A549 (cell line): ENCODE measurements around the gene DPP7.

Experiments used
- CHD2 ChIP-seq: fragments of 150-350 bp; IDR thresholded peaks from 2 replicates; pipeline ENCODE4 v1.6.1; 2014; ENCODE audit warnings: low read length; ENCODE audit not compliant: partially characterized antibody
- CHD4 ChIP-seq: fragments of 200-600 bp; sonication (generic); IDR thresholded peaks from 2 replicates; pipeline ENCODE4 v1.6.1; 2016; ENCODE audit warnings: antibody characterized with exemption, mild to moderate bottlenecking, borderline replicate concordance
- JUN ChIP-seq, 2 experiments: fragments of >200 bp; sonication (Bioruptor Twin); formaldehyde crosslinking; IDR thresholded peaks; 2 replicates in 1 of 2; 3 replicates in 1 of 2; pipeline ENCODE4 v1.6.1; 2016 to 2017
- JUNB ChIP-seq: fragments of >200 bp; sonication (Bioruptor Twin); formaldehyde crosslinking; IDR thresholded peaks from 2 replicates; pipeline ENCODE4 v1.6.1; 2016
- MYC ChIP-seq: IDR thresholded peaks from 2 replicates; pipeline ENCODE4 v1.6.1; 2012; ENCODE audit warnings: mild to moderate bottlenecking, inconsistent platforms, low read length, improper control_type of control experiment, borderline replicate concordance
- PBX3 ChIP-seq: IDR thresholded peaks from 2 replicates; pipeline ENCODE4 v1.6.1; 2012
- PHF8 ChIP-seq: fragments of 200-600 bp; sonication (generic); IDR thresholded peaks from 2 replicates; pipeline ENCODE4 v1.6.1; 2016; ENCODE audit warnings: low read depth, mild to moderate bottlenecking, antibody characterized with exemption, moderate library complexity, borderline replicate concordance
- POLR2A ChIP-seq: IDR thresholded peaks from 2 replicates; pipeline ENCODE4 v1.6.1; 2012; ENCODE audit warnings: mild to moderate bottlenecking, low read length
- TF ChIP-seq, protein P1 (sequence below): fragments of >200 bp; sonication (Bioruptor Twin); formaldehyde crosslinking; IDR thresholded peaks from 3 replicates; pipeline ENCODE4 v1.5.1; 2016

- TF ChIP-seq MYC: no peak
- no peak for TF ChIP-seq JUN (IDR thresholded peaks at IDR 0.05)
- TF ChIP-seq, protein P1, sequence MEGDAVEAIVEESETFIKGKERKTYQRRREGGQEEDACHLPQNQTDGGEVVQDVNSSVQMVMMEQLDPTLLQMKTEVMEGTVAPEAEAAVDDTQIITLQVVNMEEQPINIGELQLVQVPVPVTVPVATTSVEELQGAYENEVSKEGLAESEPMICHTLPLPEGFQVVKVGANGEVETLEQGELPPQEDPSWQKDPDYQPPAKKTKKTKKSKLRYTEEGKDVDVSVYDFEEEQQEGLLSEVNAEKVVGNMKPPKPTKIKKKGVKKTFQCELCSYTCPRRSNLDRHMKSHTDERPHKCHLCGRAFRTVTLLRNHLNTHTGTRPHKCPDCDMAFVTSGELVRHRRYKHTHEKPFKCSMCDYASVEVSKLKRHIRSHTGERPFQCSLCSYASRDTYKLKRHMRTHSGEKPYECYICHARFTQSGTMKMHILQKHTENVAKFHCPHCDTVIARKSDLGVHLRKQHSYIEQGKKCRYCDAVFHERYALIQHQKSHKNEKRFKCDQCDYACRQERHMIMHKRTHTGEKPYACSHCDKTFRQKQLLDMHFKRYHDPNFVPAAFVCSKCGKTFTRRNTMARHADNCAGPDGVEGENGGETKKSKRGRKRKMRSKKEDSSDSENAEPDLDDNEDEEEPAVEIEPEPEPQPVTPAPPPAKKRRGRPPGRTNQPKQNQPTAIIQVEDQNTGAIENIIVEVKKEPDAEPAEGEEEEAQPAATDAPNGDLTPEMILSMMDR: no peak
- TF ChIP-seq JUNB: no peak
- TF ChIP-seq POLR2A: no peak
- TF ChIP-seq PHF8: no peak
- no peak for TF ChIP-seq CHD2
- no peak for TF ChIP-seq PBX3
- no peak for TF ChIP-seq CHD4
Observed at GRCh38 chr9:137111788-137112563, 2.6 kb downstream of the DPP7 start.
